GM23248 (cell line): Measurements from ENCODE around the gene QKI. TPM values are rescaled to one million over a fixed set of nuclear protein-coding genes. Genes with fewer than 3 reads are reported as not detected.

Experiments
- DNase-seq: peaks from one replicate; pipeline ENCODE4 v3.0.0-alpha.2; 2015
- H2AFZ ChIP-seq: fragments of 200-600 bp; sonication (generic); 2 replicates; pipeline ENCODE4 v1.6.1; 2016; ENCODE audit warnings: antibody characterized with exemption
- H3F3A ChIP-seq: fragments of 200-600 bp; sonication (generic); 2 replicates; pipeline ENCODE4 v1.6.1; 2016; ENCODE audit warnings: mild to moderate bottlenecking, antibody characterized with exemption, mixed run types; ENCODE audit not compliant: insufficient read depth
- H3K27ac ChIP-seq: fragments of 200-600 bp; sonication (generic); 2 replicates; pipeline ENCODE4 v1.5.1; 2016; ENCODE audit warnings: mild to moderate bottlenecking
- H3K27me3 ChIP-seq: fragments of 200-600 bp; sonication (generic); replicated peaks from 2 replicates; pipeline ENCODE4 v1.6.1; 2016; ENCODE audit warnings: mild to moderate bottlenecking; ENCODE audit not compliant: insufficient read depth
- H3K36me3 ChIP-seq: fragments of 200-600 bp; sonication (generic); 2 replicates; pipeline ENCODE4 v1.6.1; 2016; ENCODE audit warnings: low read depth, mild to moderate bottlenecking
- H3K4me1 ChIP-seq: fragments of 200-600 bp; sonication (generic); 2 replicates; pipeline ENCODE4 v1.6.1; 2016; ENCODE audit warnings: mild to moderate bottlenecking; ENCODE audit not compliant: insufficient read depth
- H3K4me2 ChIP-seq: fragments of 200-600 bp; sonication (generic); one replicate; pipeline ENCODE4 v1.6.1; 2016; ENCODE audit warnings: mild to moderate bottlenecking; ENCODE audit not compliant: unreplicated experiment
- H3K4me3 ChIP-seq: fragments of 200-600 bp; sonication (generic); 2 replicates; pipeline ENCODE4 v1.5.1; 2016; ENCODE audit warnings: mild to moderate bottlenecking
- H3K79me2 ChIP-seq: fragments of 200-600 bp; sonication (generic); 2 replicates; pipeline ENCODE4 v1.6.1; 2016; ENCODE audit warnings: mild to moderate bottlenecking; ENCODE audit not compliant: insufficient read depth
- H3K9ac ChIP-seq: fragments of 200-600 bp; sonication (generic); 2 replicates; pipeline ENCODE4 v1.6.1; 2016; ENCODE audit warnings: mild to moderate bottlenecking
- H3K9me2 ChIP-seq: fragments of 200-600 bp; sonication (generic); 2 replicates; pipeline ENCODE4 v1.6.1; 2016; ENCODE audit warnings: mixed run types, mild to moderate bottlenecking, moderate library complexity; ENCODE audit not compliant: insufficient read depth
- H3K9me3 ChIP-seq: fragments of 200-600 bp; sonication (generic); one replicate; pipeline ENCODE4 v1.6.1; 2017; ENCODE audit warnings: low read depth
- H4K20me1 ChIP-seq: fragments of 200-600 bp; sonication (generic); 2 replicates; pipeline ENCODE4 v1.6.0; 2016; ENCODE audit not compliant: insufficient read depth
- EZH2 ChIP-seq: fragments of 200-600 bp; sonication (generic); IDR thresholded peaks from 2 replicates; pipeline ENCODE4 v1.6.1; 2018; ENCODE audit warnings: antibody characterized with exemption, mild to moderate bottlenecking; ENCODE audit not compliant: insufficient read depth, poor library complexity, severe bottlenecking
- EZH2phosphoT487 ChIP-seq: fragments of 200-600 bp; sonication (generic); IDR thresholded peaks from 2 replicates; pipeline ENCODE4 v1.6.1; 2018; ENCODE audit warnings: antibody characterized with exemption, moderate library complexity, mild to moderate bottlenecking, low read depth; ENCODE audit not compliant: insufficient read depth
- WGBS, 2 experiments: methylation state at CpG; one replicate each; pipeline ENCODE4 v1.1.6; 2015 to 2017; ENCODE audit warnings: low lambda C conversion rate in 2 of 2, low coverage in 1 of 2; ENCODE audit errors: missing lambda C conversion rate in 2 of 2; 5-methylcytosine and 5-hydroxymethylcytosine counted together
- in situ Hi-C: fragments of 300-500 bp; cut with MboI; formaldehyde crosslinking; loops from 2 replicates; pipeline ENCODE4 v1.15.0; 2020
- polyA plus RNA-seq: library from polyadenylated mRNA; unstranded; fragments of >200 nt; fragmentation: Nextera tagmentation; extraction: Ambion mirVana; gene quantifications from 2 replicates; pipeline ENCODE4 v1.2.1, GENCODE V29; 2016
- total RNA-seq: library from RNA; depleted of rRNA; stranded (reverse); fragments of >200 nt; shearing (Covaris generic); gene quantifications from 2 replicates; pipeline ENCODE4 v1.2.3, GENCODE V29; 2014

Gene QKI
- total and polyA plus RNA-seq, 2 experiments from 2014 or later, result 13.6 to 145 TPM

GRCh38 chr6:163398815-163399214 is 15.7 kb upstream of the QKI start:
- Histone ChIP-seq H3K4me3 (no peak overlapping the region), H3K9me3 (no peaks in the 10 kb centered on the region), H3K79me2 (no peaks in the 10 kb centered on the region), H3F3A (no peaks in the 10 kb centered on the region), H3K4me1 (0 out of 2 replicates have a peak, but pooled peaks cover 8% of the 10 kb centered on the region), H3K9ac (no peak overlapping the region), H3K27ac (no peak overlapping the region), H3K27me3 (no peaks in the 10 kb centered on the region), H4K20me1 (no peaks in the 10 kb centered on the region), H2AFZ (no peak overlapping the region), H3K4me2 (no peak overlapping the region), H3K9me2 (no peaks in the 10 kb centered on the region), H3K36me3 (no peaks in the 10 kb centered on the region)
- WGBS, 2 experiments, result 85 to 91% methylated on average over 9 of the region's 9 CpGs
- TF ChIP-seq EZH2 (no peak), EZH2phosphoT487 (no peak)
- no peak for DNase-seq
- in situ Hi-C loops, result no loop called here

DNA sequence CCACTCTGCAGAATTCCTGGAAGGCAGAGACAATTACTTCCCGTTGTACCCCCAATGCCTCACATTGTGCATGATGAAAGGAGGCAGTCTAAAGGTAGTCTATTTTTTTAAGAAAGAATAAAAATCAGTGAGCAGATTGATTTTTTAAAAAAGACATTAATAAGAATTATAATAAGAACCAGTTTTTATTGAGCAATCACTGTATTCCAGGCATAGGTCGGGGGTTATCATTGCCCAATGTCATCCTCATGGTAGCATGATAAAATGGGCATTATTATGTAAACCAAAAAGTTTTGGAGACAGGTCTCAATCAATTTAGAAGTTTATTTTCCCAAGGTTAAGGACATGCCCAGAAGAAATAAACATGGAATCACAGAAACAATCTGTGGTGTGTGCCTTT is 14.0 kb upstream of the QKI start:
- Histone ChIP-seq H2AFZ (no peak overlapping the region), H3K9ac (no peak overlapping the region), H3K4me1 (peaks cover 15% of the 10 kb centered on the region), H3K9me2 (no peaks in the 10 kb centered on the region), H4K20me1 (no peaks in the 10 kb centered on the region), H3K79me2 (no peaks in the 10 kb centered on the region), H3K4me3 (no peak overlapping the region), H3K27me3 (no peaks in the 10 kb centered on the region), H3K4me2 (no peak overlapping the region), H3K27ac (no peak overlapping the region), H3K9me3 (no peaks in the 10 kb centered on the region), H3K36me3 (no peaks in the 10 kb centered on the region), H3F3A (0 out of 2 replicates have a peak, but pooled peaks cover 3% of the 10 kb centered on the region)
- 98 to 100% methylated on average over 2 of the region's 2 CpGs for WGBS, 2 experiments
- DNase-seq, result no peak
- in situ Hi-C loops, result no loop called here
- TF ChIP-seq EZH2phosphoT487 (no peak), EZH2 (no peak)

GRCh38 chr6:163401039-163401885 is 13.3 kb upstream of the QKI start:
- TF ChIP-seq EZH2phosphoT487 (no peak), EZH2 (no peak)
- in situ Hi-C loops, result no loop called here
- H3F3A ChIP-seq, result peaks cover 7% of the 10 kb centered on the region; the same call in 1 of the 2 replicates

GRCh38 chr6:163402616-163403015 is 11.9 kb upstream of the QKI start:
- no peaks in the 10 kb centered on the region for H3K27me3 ChIP-seq
- H3K4me1 ChIP-seq, result peaks cover 21% of the 10 kb centered on the region
- no peaks in the 10 kb centered on the region for H3K79me2 ChIP-seq
- H3K9me3 ChIP-seq, result no peaks in the 10 kb centered on the region
- WGBS, 2 experiments, result 95 to 98% methylated on average over 7 of the region's 7 CpGs
- no peak overlapping the region for H3K9ac ChIP-seq
- in situ Hi-C loops, result no loop called here
- no peaks in the 10 kb centered on the region for H3K36me3 ChIP-seq
- H4K20me1 ChIP-seq, result no peaks in the 10 kb centered on the region
- H3K4me3 ChIP-seq, result no peak overlapping the region
- no peak overlapping the region for H3K4me2 ChIP-seq
- H3K9me2 ChIP-seq, result no peaks in the 10 kb centered on the region
- TF ChIP-seq EZH2phosphoT487 (no peak), EZH2 (no peak)
- H3F3A ChIP-seq, result peaks cover 14% of the 10 kb centered on the region; the same call in 1 of the 2 replicates
- no peak overlapping the region for H3K27ac ChIP-seq
- H2AFZ ChIP-seq, result no peak overlapping the region
- no peak for DNase-seq

More at GRCh38 chr6:163401039-163401885, 13.3 kb upstream of the QKI start:
- peaks cover 23% of the 10 kb centered on the region for H3K4me1 ChIP-seq
- H3K9me2 ChIP-seq, result no peaks in the 10 kb centered on the region
- H3K27me3 ChIP-seq, result no peaks in the 10 kb centered on the region
- 84 to 87% methylated on average over 14 of the region's 14 CpGs for WGBS, 2 experiments
- no peaks in the 10 kb centered on the region for H3K36me3 ChIP-seq
- no peaks in the 10 kb centered on the region for H4K20me1 ChIP-seq
- H3K9me3 ChIP-seq, result no peaks in the 10 kb centered on the region
- H2AFZ ChIP-seq, result no peak overlapping the region
- H3K27ac ChIP-seq, result no peak overlapping the region
- H3K4me2 ChIP-seq, result no peak overlapping the region
- H3K79me2 ChIP-seq, result no peaks in the 10 kb centered on the region
- H3K9ac ChIP-seq, result no peak overlapping the region
- no peak for DNase-seq
- H3K4me3 ChIP-seq, result no peak overlapping the region
